Ishikawa (cell line): ENCODE data around the gene FOXP4.

Experiments
- MAX ChIP-seq: IDR thresholded peaks from 2 replicates; pipeline ENCODE4 v1.6.1; 2012
- REST ChIP-seq: IDR thresholded peaks from 2 replicates; pipeline ENCODE4 v1.6.1; 2012; ENCODE audit warnings: low read depth, mild to moderate bottlenecking
- TEAD4 ChIP-seq: IDR thresholded peaks from 2 replicates; pipeline ENCODE4 v1.6.1; 2012
- YY1 ChIP-seq: IDR thresholded peaks from 2 replicates; pipeline ENCODE4 v1.6.1; 2012; ENCODE audit warnings: low read depth

GRCh38 chr6:41607736-41608135 is 61.6 kb downstream of the FOXP4 start:
- no peak for TF ChIP-seq REST
- TF ChIP-seq MAX: no peak
- TF ChIP-seq TEAD4: no peak
- no peak for TF ChIP-seq YY1
